ENCODE results near the gene CLIP2. TPM values are rescaled to one million over a fixed set of nuclear protein-coding genes. Genes with fewer than 3 reads are reported as not detected.

The CLIP2 gene
- total and polyA plus RNA-seq, 2 donors from 2014 or later: 5.8 to 19.1 TPM

GRCh38 chr7:74306004-74306729, 17.0 kb downstream of the CLIP2 start:
- intact Hi-C loops (cut with DNase I): no loop called here
- FAIRE-seq: no peak
- Histone ChIP-seq H3K27ac (ENCODE audit: low read depth in 2 of 2, low read length in 2 of 2) (no peak overlapping the region), H3K36me3 (ENCODE audit: control insufficient read depth in 2 of 3, insufficient read depth in 3 of 3, low read length in 3 of 3) (no peaks in the 10 kb centered on the region), H3K9ac (ENCODE audit: low read length in 3 of 3) (no peak overlapping the region), H3K4me3 (ENCODE audit: low read length in 3 of 3) (no peak overlapping the region), H3K9me3 (ENCODE audit: control insufficient read depth in 2 of 3, insufficient read depth in 1 of 3, low read length in 3 of 3) (no peaks in the 10 kb centered on the region), H3K4me1 (ENCODE audit: control insufficient read depth in 2 of 3, insufficient read depth in 2 of 3, low read depth in 1 of 3, low read length in 3 of 3) (peaks cover 0 to 4% (median 0%) of the 10 kb centered on the region in 3 donors), H3K27me3 (ENCODE audit: control insufficient read depth, insufficient read depth, low read length) (no peaks in the 10 kb centered on the region)
- TF ChIP-seq CTCF (IDR thresholded peaks at IDR 0.05; ENCODE audit: borderline replicate concordance, extremely low read depth, insufficient read depth): no peak
- DNase-seq: peak in 1 of 5 donors; percentile 76

GRCh38 chr7:74306730-74307469, 17.7 kb downstream of the CLIP2 start:
- H3K4me1 ChIP-seq (ENCODE audit: control insufficient read depth in 2 of 3, insufficient read depth in 2 of 3, low read depth in 1 of 3, low read length in 3 of 3): peaks cover 0 to 4% (median 0%) of the 10 kb centered on the region in 3 donors

GRCh38 chr7:74307738-74308505, 18.7 kb downstream of the CLIP2 start:
- no peak for FAIRE-seq
- no peak overlapping the region for H3K27ac ChIP-seq (ENCODE audit: low read depth in 2 of 2, low read length in 2 of 2)
- no peak overlapping the region for H3K9ac ChIP-seq (ENCODE audit: low read length in 3 of 3)
- DNase-seq: no peak
- H3K4me3 ChIP-seq (ENCODE audit: low read length in 3 of 3): no peak overlapping the region
- no peaks in the 10 kb centered on the region for H3K36me3 ChIP-seq (ENCODE audit: control insufficient read depth in 2 of 3, insufficient read depth in 3 of 3, low read length in 3 of 3)
- TF ChIP-seq CTCF (IDR thresholded peaks at IDR 0.05; ENCODE audit: borderline replicate concordance, extremely low read depth, insufficient read depth): no peak
- H3K9me3 ChIP-seq (ENCODE audit: control insufficient read depth in 2 of 3, insufficient read depth in 1 of 3, low read length in 3 of 3): no peaks in the 10 kb centered on the region
- intact Hi-C loops (cut with DNase I): no loop called here
- H3K4me1 ChIP-seq (ENCODE audit: control insufficient read depth in 2 of 3, insufficient read depth in 2 of 3, low read depth in 1 of 3, low read length in 3 of 3): peaks cover 0 to 4% (median 0%) of the 10 kb centered on the region in 3 donors
- H3K27me3 ChIP-seq (ENCODE audit: control insufficient read depth, insufficient read depth, low read length): no peaks in the 10 kb centered on the region

More at GRCh38 chr7:74306730-74307469, 17.7 kb downstream of the CLIP2 start:
- H3K9ac ChIP-seq (ENCODE audit: low read length in 3 of 3): no peak overlapping the region
- no peaks in the 10 kb centered on the region for H3K27me3 ChIP-seq (ENCODE audit: control insufficient read depth, insufficient read depth, low read length)
- no peaks in the 10 kb centered on the region for H3K36me3 ChIP-seq (ENCODE audit: control insufficient read depth in 2 of 3, insufficient read depth in 3 of 3, low read length in 3 of 3)
- intact Hi-C loops (cut with DNase I): no loop called here
- no peak overlapping the region for H3K4me3 ChIP-seq (ENCODE audit: low read length in 3 of 3)
- H3K9me3 ChIP-seq (ENCODE audit: control insufficient read depth in 2 of 3, insufficient read depth in 1 of 3, low read length in 3 of 3): no peaks in the 10 kb centered on the region
- TF ChIP-seq CTCF (IDR thresholded peaks at IDR 0.05; ENCODE audit: borderline replicate concordance, extremely low read depth, insufficient read depth): no peak
- peak in 4 of 5 donors; percentile 46 to 89 (median 61) for DNase-seq
- peak overlapping the region in 1 of 2 donors; percentile 23 for H3K27ac ChIP-seq (ENCODE audit: low read depth in 2 of 2, low read length in 2 of 2)
- no peak for FAIRE-seq

All from kidney (tissue), 14 donors.